ENCODE measurements around the gene EFTUD2. TPM values are rescaled to one million over a fixed set of nuclear protein-coding genes. Genes with fewer than 3 reads are reported as not detected.

EFTUD2 gene
- total RNA-seq, 1 experiment from 2014 or later = 150 TPM

GRCh38 chr17:44865931-44866330, 33.3 kb downstream of the EFTUD2 start:
- Histone ChIP-seq H2AFZ (ENCODE audit: low read depth, low read length, poor library complexity, severe bottlenecking) (no peak overlapping the region), H3K4me2 (ENCODE audit: low read length) (no peak overlapping the region), H4K20me1 (ENCODE audit: insufficient read depth) (no peaks in the 10 kb centered on the region; the same call in 1 of the 2 replicates), H3K4me1 (ENCODE audit: control insufficient read depth in 1 of 2, insufficient read depth in 2 of 2, low read length in 2 of 2) (no peaks in the 10 kb centered on the region), H3K27ac (ENCODE audit: low read depth, low read length) (no peak overlapping the region), H3K9me2 (ENCODE audit: insufficient read depth) (no peaks in the 10 kb centered on the region), H3K9me3 (ENCODE audit: control insufficient read depth in 1 of 2, insufficient read depth in 1 of 2, low read depth in 1 of 2, low read length in 2 of 2) (no peaks in the 10 kb centered on the region), H3K36me3 (ENCODE audit: control insufficient read depth in 1 of 2, insufficient read depth in 2 of 2, low read length in 2 of 2) (peaks cover 42 to 56% of the 10 kb centered on the region in 2 experiments), H3K27me3 (ENCODE audit: insufficient read depth, low read length) (no peaks in the 10 kb centered on the region), H3K79me2 (ENCODE audit: insufficient read depth, low read length) (no peaks in the 10 kb centered on the region), H3K9ac (ENCODE audit: low read length) (no peak overlapping the region), H3K4me3 (replicated peaks in 1 of 2; ENCODE audit: low read depth in 1 of 2, low read length in 2 of 2) (no peak overlapping the region)
- RAD21 ChIA-PET (ENCODE audit: low non-redundant PET in 1 of 2, low total read pairs in 2 of 2, uncharacterized antibody in 2 of 2, unreplicated experiment in 2 of 2) = interaction anchor here (1.0 to 1.7 kb wide), 2 partner anchors 86 to 90 kb away, joined by 4 to 6 read pairs; no protein-coding TSS in a partner anchor
- intact Hi-C loops (cut with micrococcal nuclease) = loop anchor here (1.0 kb wide), 2 partner anchors 87 to 91 kb away; no protein-coding TSS in a partner anchor
- no TSS peak for BruUV-seq (replicated peaks)
- ATAC-seq = no peak
- CTCF ChIA-PET = interaction anchor here (1.4 to 5.9 kb wide), 3 partner anchors 87 to 93 kb away, joined by 5 to 52 read pairs (median 19); no protein-coding TSS in a partner anchor
- POLR2A ChIA-PET = no interaction called here
- no peak for DNase-seq (ENCODE audit: low read depth, low spot score)
- TF ChIP-seq ZFX (IDR thresholded peaks at IDR 0.05) = no peak

GRCh38 chr17:44865231-44865660, 34.0 kb downstream of the EFTUD2 start:
- H3K4me1 ChIP-seq (ENCODE audit: control insufficient read depth in 1 of 2, insufficient read depth in 2 of 2, low read length in 2 of 2) = no peaks in the 10 kb centered on the region
- no peak overlapping the region for H2AFZ ChIP-seq (ENCODE audit: low read depth, low read length, poor library complexity, severe bottlenecking)
- H3K4me3 ChIP-seq (replicated peaks in 1 of 2; ENCODE audit: low read depth in 1 of 2, low read length in 2 of 2) = no peak overlapping the region
- ChIA-PET CTCF (interaction anchor here (1.4 to 5.9 kb wide), 3 partner anchors 87 to 93 kb away, joined by 5 to 52 read pairs (median 19); no protein-coding TSS in a partner anchor), RAD21 (ENCODE audit: low non-redundant PET in 1 of 2, low total read pairs in 2 of 2, uncharacterized antibody in 2 of 2, unreplicated experiment in 2 of 2) (interaction anchor here (1.0 to 1.7 kb wide), 2 partner anchors 86 to 90 kb away, joined by 4 to 6 read pairs; no protein-coding TSS in a partner anchor), POLR2A (no interaction called here)
- H3K27me3 ChIP-seq (ENCODE audit: insufficient read depth, low read length) = no peaks in the 10 kb centered on the region
- peaks cover 47 to 58% of the 10 kb centered on the region in 2 experiments for H3K36me3 ChIP-seq (ENCODE audit: control insufficient read depth in 1 of 2, insufficient read depth in 2 of 2, low read length in 2 of 2)
- no peak overlapping the region for H3K4me2 ChIP-seq (ENCODE audit: low read length)
- intact Hi-C loops (cut with micrococcal nuclease) = loop anchor here (1.0 kb wide), 2 partner anchors 86 to 90 kb away; no protein-coding TSS in a partner anchor
- no peaks in the 10 kb centered on the region; the same call in 1 of the 2 replicates for H4K20me1 ChIP-seq (ENCODE audit: insufficient read depth)
- H3K27ac ChIP-seq (ENCODE audit: low read depth, low read length) = no peak overlapping the region
- H3K9me3 ChIP-seq (ENCODE audit: control insufficient read depth in 1 of 2, insufficient read depth in 1 of 2, low read depth in 1 of 2, low read length in 2 of 2) = no peaks in the 10 kb centered on the region
- H3K9me2 ChIP-seq (ENCODE audit: insufficient read depth) = no peaks in the 10 kb centered on the region
- no TSS peak for BruUV-seq (replicated peaks)
- no peak for TF ChIP-seq ZBTB33 (IDR thresholded peaks at IDR 0.05; ENCODE audit: extremely low read depth, insufficient replicate concordance, low read length)
- TF ChIP-seq SIN3A (IDR thresholded peaks at IDR 0.05; ENCODE audit: low read depth) = no peak
- no peak for TF ChIP-seq EZH2 (IDR thresholded peaks at IDR 0.05)
- no peak for TF ChIP-seq EZH2phosphoT487 (IDR thresholded peaks at IDR 0.05; ENCODE audit: borderline replicate concordance)
- TF ChIP-seq CTCF (IDR thresholded peaks at IDR 0.05 in 2 of 3, conservative IDR thresholded peaks at IDR 0.05 in 1 of 3; ENCODE audit: borderline replicate concordance in 1 of 3, insufficient read depth in 1 of 3, low read depth in 2 of 3, low read length in 2 of 3) = peak; percentile 85 to 95 (median 87)
- peak; percentile 79 for TF ChIP-seq RAD21 (IDR thresholded peaks at IDR 0.05; ENCODE audit: low read depth)
- TF ChIP-seq POLR2A (IDR thresholded peaks at IDR 0.05; ENCODE audit: borderline replicate concordance, extremely low read depth, insufficient read depth, insufficient read length) = no peak
- DNase-seq (ENCODE audit: low read depth, low spot score) = peak; percentile 47
- no peak overlapping the region for H3K9ac ChIP-seq (ENCODE audit: low read length)
- H3K79me2 ChIP-seq (ENCODE audit: insufficient read depth, low read length) = no peaks in the 10 kb centered on the region
- ATAC-seq = peak; percentile 90
